HEK293 (cell line): ENCODE measurements around the gene DDX41.

ENCODE experiments used
- CTCF ChIA-PET: fragments of 350-600 bp; formaldehyde crosslinking; extraction: SDS; loops from one replicate; lab custom pipeline; 2021; ENCODE audit warnings: antibody characterized with exemption; lab: Yijun Ruan, JAX
- POLR2A ChIA-PET: fragments of 300-600 bp; formaldehyde crosslinking; extraction: SDS; loops from one replicate; lab custom pipeline; 2020; ENCODE audit warnings: antibody characterized with exemption, inconsistent platforms; lab: Yijun Ruan, JAX
- H3K27ac ChIP-seq: fragments of 200-500 bp; sonication (Bioruptor generic); 2 replicates; pipeline ENCODE4 v1.5.1; 2014; ENCODE audit warnings: low read depth, low read length, control low read depth, inconsistent platforms; ENCODE audit errors: extremely low read depth
- H3K36me3 ChIP-seq, 2 experiments: fragments of 200-500 bp in 1 of 2; sonication (Bioruptor generic) in 1 of 2; 1 replicate in 1 of 2; 2 replicates in 1 of 2; pipeline ENCODE4 v1.5.1; 2014 to 2017; ENCODE audit warnings: inconsistent platforms in 2 of 2, low read length in 2 of 2; ENCODE audit not compliant: control insufficient read depth in 2 of 2, insufficient read depth in 1 of 2
- H3K4me1 ChIP-seq: fragments of 200-500 bp; sonication (Bioruptor generic); 2 replicates; pipeline ENCODE4 v1.5.1; 2014; ENCODE audit warnings: mild to moderate bottlenecking, low read length, inconsistent platforms; ENCODE audit not compliant: control insufficient read depth, insufficient read depth
- H3K4me3 ChIP-seq: 2 replicates; pipeline ENCODE4 v1.5.1; 2011; ENCODE audit warnings: low read depth, mild to moderate bottlenecking, control low read depth, low read length, moderate library complexity
- H3K9me3 ChIP-seq: fragments of 200-500 bp; sonication (Bioruptor generic); 2 replicates; pipeline ENCODE4 v1.5.1; 2014; ENCODE audit warnings: low read depth, low read length, inconsistent platforms; ENCODE audit not compliant: control insufficient read depth, insufficient read depth
- BCL11B ChIP-seq: fragments of 450-650 bp; formaldehyde crosslinking; IDR thresholded peaks from 2 replicates; pipeline ENCODE4 v1.5.1; 2016; ENCODE audit warnings: low read depth, missing biosample characterization, missing genetic modification characterization
- EGR2 ChIP-seq: fragments of 450-650 bp; formaldehyde crosslinking; IDR thresholded peaks from 2 replicates; pipeline ENCODE4 v1.5.1; 2016; ENCODE audit warnings: low read depth, missing biosample characterization, missing genetic modification characterization
- GLIS1 ChIP-seq: fragments of 450-650 bp; formaldehyde crosslinking; IDR thresholded peaks from 2 replicates; pipeline ENCODE4 v1.5.1; 2016; ENCODE audit warnings: missing biosample characterization, missing genetic modification characterization
- GLIS2 ChIP-seq: fragments of 450-650 bp; formaldehyde crosslinking; IDR thresholded peaks from 2 replicates; pipeline ENCODE4 v1.5.1; 2016; ENCODE audit warnings: missing biosample characterization, missing genetic modification characterization
- IKZF3 ChIP-seq: fragments of 450-650 bp; IDR thresholded peaks from 2 replicates; pipeline ENCODE4 v1.5.0; 2018; ENCODE audit warnings: missing biosample characterization, mild to moderate bottlenecking, missing genetic modification characterization, moderate library complexity
- KLF1 ChIP-seq: fragments of 450-650 bp; formaldehyde crosslinking; IDR thresholded peaks from 2 replicates; pipeline ENCODE4 v1.5.1; 2016; ENCODE audit warnings: missing biosample characterization, missing genetic modification characterization
- KLF7 ChIP-seq: fragments of 450-650 bp; formaldehyde crosslinking; IDR thresholded peaks from 2 replicates; pipeline ENCODE4 v1.5.1; 2016; ENCODE audit warnings: missing biosample characterization, missing genetic modification characterization, borderline replicate concordance
- SCRT2 ChIP-seq: fragments of 450-650 bp; formaldehyde crosslinking; IDR thresholded peaks from 2 replicates; pipeline ENCODE4 v1.5.1; 2016; ENCODE audit warnings: missing biosample characterization, missing genetic modification characterization
- SP2 ChIP-seq: fragments of 450-650 bp; formaldehyde crosslinking; IDR thresholded peaks from 2 replicates; pipeline ENCODE4 v1.5.1; 2016; ENCODE audit warnings: missing biosample characterization, missing genetic modification characterization
- SP3 ChIP-seq: fragments of 450-650 bp; formaldehyde crosslinking; IDR thresholded peaks from 2 replicates; pipeline ENCODE4 v1.5.1; 2016; ENCODE audit warnings: missing biosample characterization, missing genetic modification characterization
- SP7 ChIP-seq: fragments of 450-650 bp; formaldehyde crosslinking; IDR thresholded peaks from 2 replicates; pipeline ENCODE4 v1.5.1; 2016; ENCODE audit warnings: missing biosample characterization, missing genetic modification characterization
- ZBTB48 ChIP-seq: fragments of 450-650 bp; formaldehyde crosslinking; IDR thresholded peaks from 2 replicates; pipeline ENCODE4 v1.5.1; 2016; ENCODE audit warnings: missing biosample characterization, missing genetic modification characterization
- ZFHX2 ChIP-seq: fragments of 450-650 bp; formaldehyde crosslinking; conservative IDR thresholded peaks from 2 replicates; pipeline ENCODE4 v1.5.1; 2016; ENCODE audit warnings: missing biosample characterization, missing genetic modification characterization
- ZFP69B ChIP-seq: fragments of 450-650 bp; formaldehyde crosslinking; IDR thresholded peaks from 2 replicates; pipeline ENCODE4 v1.5.1; 2016; ENCODE audit warnings: missing biosample characterization, missing genetic modification characterization
- ZIC2 ChIP-seq: fragments of 450-650 bp; formaldehyde crosslinking; IDR thresholded peaks from 2 replicates; pipeline ENCODE4 v1.5.1; 2016; ENCODE audit warnings: missing biosample characterization, missing genetic modification characterization
- ZNF132 ChIP-seq: fragments of 450-650 bp; formaldehyde crosslinking; IDR thresholded peaks from 2 replicates; pipeline ENCODE4 v1.5.1; 2017; ENCODE audit warnings: missing biosample characterization, missing genetic modification characterization, borderline replicate concordance
- ZNF140 ChIP-seq: fragments of 450-650 bp; formaldehyde crosslinking; IDR thresholded peaks from 2 replicates; pipeline ENCODE4 v1.5.1; 2016; ENCODE audit warnings: missing biosample characterization, missing genetic modification characterization
- ZNF16 ChIP-seq: fragments of 450-650 bp; formaldehyde crosslinking; IDR thresholded peaks from 2 replicates; pipeline ENCODE4 v1.5.1; 2016; ENCODE audit warnings: low read depth, missing biosample characterization, missing genetic modification characterization
- ZNF324 ChIP-seq: fragments of 450-650 bp; formaldehyde crosslinking; IDR thresholded peaks from 2 replicates; pipeline ENCODE4 v1.5.1; 2016; ENCODE audit warnings: missing biosample characterization, missing genetic modification characterization
- ZNF391 ChIP-seq: fragments of 450-650 bp; formaldehyde crosslinking; IDR thresholded peaks from 2 replicates; pipeline ENCODE4 v1.5.1; 2016; ENCODE audit warnings: low read depth, missing biosample characterization, missing genetic modification characterization, borderline replicate concordance
- ZNF660 ChIP-seq: fragments of 450-650 bp; IDR thresholded peaks from 2 replicates; pipeline ENCODE4 v1.5.1; 2018; ENCODE audit warnings: missing biosample characterization, mild to moderate bottlenecking, missing genetic modification characterization
- ZNF76 ChIP-seq: fragments of 450-650 bp; formaldehyde crosslinking; IDR thresholded peaks from 2 replicates; pipeline ENCODE4; 2016; ENCODE audit warnings: low read depth, missing biosample characterization, missing genetic modification characterization, borderline replicate concordance
- TF ChIP-seq, protein P1 (sequence below): fragments of 450-650 bp; formaldehyde crosslinking; IDR thresholded peaks from 2 replicates; pipeline ENCODE4 v1.5.1; 2016; ENCODE audit warnings: missing biosample characterization, missing genetic modification characterization
- TF ChIP-seq, protein P2 (sequence below): fragments of 450-650 bp; formaldehyde crosslinking; IDR thresholded peaks from 2 replicates; pipeline ENCODE4 v1.5.1; 2016; ENCODE audit warnings: missing biosample characterization, missing genetic modification characterization
- TF ChIP-seq, protein P3 (sequence below): fragments of 450-650 bp; formaldehyde crosslinking; IDR thresholded peaks from 2 replicates; pipeline ENCODE4 v1.5.1; 2016; ENCODE audit warnings: missing biosample characterization, missing genetic modification characterization
- TF ChIP-seq, protein P4 (sequence below): fragments of 450-650 bp; formaldehyde crosslinking; IDR thresholded peaks from 2 replicates; pipeline ENCODE4 v1.5.1; 2017; ENCODE audit warnings: missing biosample characterization, missing genetic modification characterization
- TF ChIP-seq, protein P5 (sequence below): fragments of 450-650 bp; formaldehyde crosslinking; IDR thresholded peaks from 2 replicates; pipeline ENCODE4 v1.5.1; 2016; ENCODE audit warnings: missing biosample characterization, missing genetic modification characterization

The DDX41 gene

DNA sequence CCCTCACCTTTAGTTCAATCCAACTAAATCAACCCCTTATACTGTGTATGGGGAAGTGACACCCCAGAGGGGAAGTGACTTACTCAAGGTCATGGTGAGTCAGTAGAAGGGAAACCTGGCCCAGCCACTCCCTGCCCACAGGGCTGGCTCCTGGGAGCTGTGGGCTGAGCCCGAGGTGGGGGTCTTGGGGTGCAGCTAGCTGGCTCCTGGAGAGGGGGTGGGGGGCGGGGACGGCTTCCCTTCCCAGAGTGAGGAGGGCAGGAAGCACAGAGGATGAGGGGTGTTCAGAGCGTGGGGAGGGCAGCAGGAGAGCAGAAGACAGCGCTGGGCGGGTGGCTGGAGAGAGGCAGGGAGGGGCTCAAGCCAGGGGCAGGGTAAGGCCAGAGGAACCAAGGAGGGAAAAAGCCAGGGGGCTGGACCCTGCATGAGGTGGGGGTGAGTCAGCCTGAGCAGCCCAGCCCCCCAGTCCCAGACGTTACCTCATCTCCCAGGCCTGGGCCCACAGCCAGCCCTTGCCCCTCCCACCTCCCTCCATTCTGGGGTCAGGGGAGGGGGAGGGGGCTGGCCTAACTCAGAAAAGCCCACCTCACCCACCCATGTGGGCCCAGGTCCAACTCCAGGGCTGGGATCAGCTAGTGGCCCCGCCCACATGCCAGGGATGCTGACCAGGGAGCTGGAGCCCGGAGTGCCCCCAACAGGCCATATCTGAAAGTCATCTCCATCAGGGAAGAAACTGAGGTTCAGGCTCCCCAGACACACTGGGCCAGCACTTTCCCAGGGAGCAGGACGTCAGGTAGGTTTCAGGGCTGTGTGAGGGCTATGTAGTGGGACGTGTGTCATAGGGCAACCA, 22.2 kb downstream of the DDX41 start:
- CTCF ChIA-PET, result interaction anchor here (0.5 to 4.0 kb wide), 14 partner anchors 19 to 195 kb away, joined by 3 to 23 read pairs (median 4); partner anchors contain the start of genes F12, PRELID1 and RAB24
- H3K36me3 ChIP-seq, result peaks cover 4 to 48% of the 10 kb centered on the region in 2 experiments; a peak in 2 of 3 replicates
- H3K9me3 ChIP-seq, result no peaks in the 10 kb centered on the region
- H3K27ac ChIP-seq, result peak overlapping the region; percentile 53
- no peak overlapping the region for H3K4me3 ChIP-seq
- H3K4me1 ChIP-seq, result peaks cover 20% of the 10 kb centered on the region
- POLR2A ChIA-PET, result interaction anchor here (0.6 to 7.0 kb wide), 11 partner anchors 9 to 710 kb away, joined by 3 to 106 read pairs (median 6); partner anchors contain the start of genes DBN1, DDX41, GRK6 and HNRNPAB
- TF ChIP-seq ZNF132 (tag by site-specific recombination) (no peak), ZNF140 (tag by site-specific recombination) (no peak), ZNF324 (tag by site-specific recombination) (0 out of 2 replicates have a peak, but pooled peaks have one; percentile 25), GLIS2 (tag by site-specific recombination) (peak; percentile 86), BCL11B (tag by site-specific recombination) (peak; percentile 47; the same call in 1 of the 2 replicates), ZBTB48 (no peak; the same call in 1 of the 2 replicates), KLF1 (peak; percentile 89), SCRT2 (tag by site-specific recombination) (no peak), EGR2 (tag by site-specific recombination) (peak; percentile 62), ZFHX2 (tag by site-specific recombination) (peak; percentile 68), KLF7 (peak; percentile 55; the same call in 1 of the 2 replicates), IKZF3 (tag by site-specific recombination) (0 out of 2 replicates have a peak, but pooled peaks have one; percentile 12), ZNF16 (no peak), SP7 (tag by site-specific recombination) (peak; percentile 71), ZFP69B (peak; percentile 94), ZIC2 (peak; percentile 27; the same call in 1 of the 2 replicates), ZNF391 (no peak), SP2 (tag by site-specific recombination) (peak; percentile 61), SP3 (tag by site-specific recombination) (peak; percentile 79), ZNF76 (no peak), GLIS1 (peak; percentile 76), ZNF660 (peak; percentile 47; the same call in 1 of the 2 replicates)
- TF ChIP-seq, protein P1, sequence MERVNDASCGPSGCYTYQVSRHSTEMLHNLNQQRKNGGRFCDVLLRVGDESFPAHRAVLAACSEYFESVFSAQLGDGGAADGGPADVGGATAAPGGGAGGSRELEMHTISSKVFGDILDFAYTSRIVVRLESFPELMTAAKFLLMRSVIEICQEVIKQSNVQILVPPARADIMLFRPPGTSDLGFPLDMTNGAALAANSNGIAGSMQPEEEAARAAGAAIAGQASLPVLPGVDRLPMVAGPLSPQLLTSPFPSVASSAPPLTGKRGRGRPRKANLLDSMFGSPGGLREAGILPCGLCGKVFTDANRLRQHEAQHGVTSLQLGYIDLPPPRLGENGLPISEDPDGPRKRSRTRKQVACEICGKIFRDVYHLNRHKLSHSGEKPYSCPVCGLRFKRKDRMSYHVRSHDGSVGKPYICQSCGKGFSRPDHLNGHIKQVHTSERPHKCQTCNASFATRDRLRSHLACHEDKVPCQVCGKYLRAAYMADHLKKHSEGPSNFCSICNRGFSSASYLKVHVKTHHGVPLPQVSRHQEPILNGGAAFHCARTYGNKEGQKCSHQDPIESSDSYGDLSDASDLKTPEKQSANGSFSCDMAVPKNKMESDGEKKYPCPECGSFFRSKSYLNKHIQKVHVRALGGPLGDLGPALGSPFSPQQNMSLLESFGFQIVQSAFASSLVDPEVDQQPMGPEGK (tag by site-specific recombination), result peak; percentile 59
- TF ChIP-seq, protein P2, sequence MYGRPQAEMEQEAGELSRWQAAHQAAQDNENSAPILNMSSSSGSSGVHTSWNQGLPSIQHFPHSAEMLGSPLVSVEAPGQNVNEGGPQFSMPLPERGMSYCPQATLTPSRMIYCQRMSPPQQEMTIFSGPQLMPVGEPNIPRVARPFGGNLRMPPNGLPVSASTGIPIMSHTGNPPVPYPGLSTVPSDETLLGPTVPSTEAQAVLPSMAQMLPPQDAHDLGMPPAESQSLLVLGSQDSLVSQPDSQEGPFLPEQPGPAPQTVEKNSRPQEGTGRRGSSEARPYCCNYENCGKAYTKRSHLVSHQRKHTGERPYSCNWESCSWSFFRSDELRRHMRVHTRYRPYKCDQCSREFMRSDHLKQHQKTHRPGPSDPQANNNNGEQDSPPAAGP (tag by site-specific recombination), result peak; percentile 97
- TF ChIP-seq, protein P3, sequence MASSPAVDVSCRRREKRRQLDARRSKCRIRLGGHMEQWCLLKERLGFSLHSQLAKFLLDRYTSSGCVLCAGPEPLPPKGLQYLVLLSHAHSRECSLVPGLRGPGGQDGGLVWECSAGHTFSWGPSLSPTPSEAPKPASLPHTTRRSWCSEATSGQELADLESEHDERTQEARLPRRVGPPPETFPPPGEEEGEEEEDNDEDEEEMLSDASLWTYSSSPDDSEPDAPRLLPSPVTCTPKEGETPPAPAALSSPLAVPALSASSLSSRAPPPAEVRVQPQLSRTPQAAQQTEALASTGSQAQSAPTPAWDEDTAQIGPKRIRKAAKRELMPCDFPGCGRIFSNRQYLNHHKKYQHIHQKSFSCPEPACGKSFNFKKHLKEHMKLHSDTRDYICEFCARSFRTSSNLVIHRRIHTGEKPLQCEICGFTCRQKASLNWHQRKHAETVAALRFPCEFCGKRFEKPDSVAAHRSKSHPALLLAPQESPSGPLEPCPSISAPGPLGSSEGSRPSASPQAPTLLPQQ (tag by site-specific recombination), result peak; percentile 98
- TF ChIP-seq, protein P4, sequence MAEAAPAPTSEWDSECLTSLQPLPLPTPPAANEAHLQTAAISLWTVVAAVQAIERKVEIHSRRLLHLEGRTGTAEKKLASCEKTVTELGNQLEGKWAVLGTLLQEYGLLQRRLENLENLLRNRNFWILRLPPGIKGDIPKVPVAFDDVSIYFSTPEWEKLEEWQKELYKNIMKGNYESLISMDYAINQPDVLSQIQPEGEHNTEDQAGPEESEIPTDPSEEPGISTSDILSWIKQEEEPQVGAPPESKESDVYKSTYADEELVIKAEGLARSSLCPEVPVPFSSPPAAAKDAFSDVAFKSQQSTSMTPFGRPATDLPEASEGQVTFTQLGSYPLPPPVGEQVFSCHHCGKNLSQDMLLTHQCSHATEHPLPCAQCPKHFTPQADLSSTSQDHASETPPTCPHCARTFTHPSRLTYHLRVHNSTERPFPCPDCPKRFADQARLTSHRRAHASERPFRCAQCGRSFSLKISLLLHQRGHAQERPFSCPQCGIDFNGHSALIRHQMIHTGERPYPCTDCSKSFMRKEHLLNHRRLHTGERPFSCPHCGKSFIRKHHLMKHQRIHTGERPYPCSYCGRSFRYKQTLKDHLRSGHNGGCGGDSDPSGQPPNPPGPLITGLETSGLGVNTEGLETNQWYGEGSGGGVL (tag by site-specific recombination), result peak; percentile 86
- TF ChIP-seq, protein P5, sequence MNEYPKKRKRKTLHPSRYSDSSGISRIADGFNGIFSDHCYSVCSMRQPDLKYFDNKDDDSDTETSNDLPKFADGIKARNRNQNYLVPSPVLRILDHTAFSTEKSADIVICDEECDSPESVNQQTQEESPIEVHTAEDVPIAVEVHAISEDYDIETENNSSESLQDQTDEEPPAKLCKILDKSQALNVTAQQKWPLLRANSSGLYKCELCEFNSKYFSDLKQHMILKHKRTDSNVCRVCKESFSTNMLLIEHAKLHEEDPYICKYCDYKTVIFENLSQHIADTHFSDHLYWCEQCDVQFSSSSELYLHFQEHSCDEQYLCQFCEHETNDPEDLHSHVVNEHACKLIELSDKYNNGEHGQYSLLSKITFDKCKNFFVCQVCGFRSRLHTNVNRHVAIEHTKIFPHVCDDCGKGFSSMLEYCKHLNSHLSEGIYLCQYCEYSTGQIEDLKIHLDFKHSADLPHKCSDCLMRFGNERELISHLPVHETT (tag by site-specific recombination), result 0 out of 2 replicates have a peak, but pooled peaks have one; percentile 46
